ENCODE data around the gene GGA3. TPM values are rescaled to one million over a fixed set of nuclear protein-coding genes. Genes with fewer than 3 reads are reported as not detected.
A peak's percentile ranks its signal among the peaks of the same experiment; 100 is the strongest.

Gene GGA3
- total RNA-seq, 1 donor from 2014 or later = 28.4 TPM

DNA sequence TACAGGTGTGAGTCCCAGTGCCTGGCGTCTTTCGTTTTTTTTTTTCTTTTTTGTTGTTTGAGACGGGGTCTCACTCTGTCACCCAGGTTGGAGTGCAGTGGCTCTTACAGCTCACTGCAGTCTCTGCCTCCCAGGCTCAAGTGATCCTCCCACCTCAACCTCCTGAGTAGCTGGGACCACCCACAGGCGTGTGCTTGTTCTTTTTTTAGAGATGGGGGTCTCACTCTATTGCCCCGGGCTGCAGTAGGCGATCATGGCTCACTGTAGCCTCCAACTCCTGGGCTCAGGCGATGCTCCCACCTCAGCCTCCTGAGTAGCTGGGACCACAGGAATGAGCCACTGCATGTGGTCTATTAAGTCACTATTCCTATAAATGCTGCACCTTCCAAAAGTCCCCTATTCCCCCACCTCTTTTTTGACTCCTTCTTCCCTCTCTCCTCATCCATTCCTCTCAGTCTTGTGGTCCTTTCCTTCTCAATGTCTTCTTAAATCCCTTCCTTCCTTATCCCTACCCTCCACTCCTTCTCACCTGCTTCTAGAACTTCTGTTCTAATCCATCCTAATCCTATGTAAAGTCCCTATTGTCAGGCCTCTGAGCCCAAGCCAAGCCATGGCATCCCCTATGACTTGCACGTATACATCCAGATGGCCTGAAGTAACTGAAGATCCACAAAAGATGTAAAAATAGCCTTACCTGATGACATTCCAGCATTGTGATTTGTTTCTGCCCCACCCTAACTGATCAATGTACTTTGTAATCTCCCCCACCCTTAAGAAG, 9.2 kb downstream of the GGA3 start:
- peak overlapping the region; percentile 28 for H3K27ac Mint-ChIP-seq (ENCODE audit: unreplicated experiment)
- H3K4me3 Mint-ChIP-seq (ENCODE audit: unreplicated experiment) = no peak overlapping the region
- H3K27me3 Mint-ChIP-seq (ENCODE audit: low read depth) = no peaks in the 10 kb centered on the region
- no peak for DNase-seq (ENCODE audit: low spot score)
- no peaks in the 10 kb centered on the region for H3K36me3 Mint-ChIP-seq (ENCODE audit: low read depth)
- H3K4me1 Mint-ChIP-seq (ENCODE audit: low read depth) = peaks cover 27% of the 10 kb centered on the region
- TF ChIP-seq, protein P1, sequence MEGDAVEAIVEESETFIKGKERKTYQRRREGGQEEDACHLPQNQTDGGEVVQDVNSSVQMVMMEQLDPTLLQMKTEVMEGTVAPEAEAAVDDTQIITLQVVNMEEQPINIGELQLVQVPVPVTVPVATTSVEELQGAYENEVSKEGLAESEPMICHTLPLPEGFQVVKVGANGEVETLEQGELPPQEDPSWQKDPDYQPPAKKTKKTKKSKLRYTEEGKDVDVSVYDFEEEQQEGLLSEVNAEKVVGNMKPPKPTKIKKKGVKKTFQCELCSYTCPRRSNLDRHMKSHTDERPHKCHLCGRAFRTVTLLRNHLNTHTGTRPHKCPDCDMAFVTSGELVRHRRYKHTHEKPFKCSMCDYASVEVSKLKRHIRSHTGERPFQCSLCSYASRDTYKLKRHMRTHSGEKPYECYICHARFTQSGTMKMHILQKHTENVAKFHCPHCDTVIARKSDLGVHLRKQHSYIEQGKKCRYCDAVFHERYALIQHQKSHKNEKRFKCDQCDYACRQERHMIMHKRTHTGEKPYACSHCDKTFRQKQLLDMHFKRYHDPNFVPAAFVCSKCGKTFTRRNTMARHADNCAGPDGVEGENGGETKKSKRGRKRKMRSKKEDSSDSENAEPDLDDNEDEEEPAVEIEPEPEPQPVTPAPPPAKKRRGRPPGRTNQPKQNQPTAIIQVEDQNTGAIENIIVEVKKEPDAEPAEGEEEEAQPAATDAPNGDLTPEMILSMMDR (IDR thresholded peaks at IDR 0.05) = no peak
- H3K9me3 Mint-ChIP-seq (ENCODE audit: low read depth) = no peaks in the 10 kb centered on the region

DNA sequence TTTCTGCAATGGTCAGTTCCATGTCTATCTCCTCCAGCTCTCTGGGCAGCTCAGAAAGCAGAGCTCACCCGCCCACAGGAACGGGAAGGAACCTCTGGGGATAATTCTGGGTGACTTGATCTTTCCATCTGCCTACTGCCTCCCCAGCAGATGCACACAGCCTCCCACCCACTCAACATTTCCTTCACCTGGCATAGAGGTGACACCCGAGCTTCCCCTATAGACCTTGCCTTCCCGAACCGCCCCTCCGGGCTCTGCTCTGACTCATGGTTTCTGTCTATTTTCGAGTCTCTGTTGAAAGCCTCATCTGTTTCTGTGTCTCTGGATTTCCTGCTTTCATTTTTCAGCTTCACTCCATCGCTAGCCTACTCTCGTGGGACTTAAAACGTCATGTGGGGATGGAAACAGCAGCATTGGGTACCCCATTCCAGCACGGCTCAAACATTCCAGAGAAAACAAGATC, 11.4 kb downstream of the GGA3 start:
- H3K4me3 Mint-ChIP-seq (ENCODE audit: unreplicated experiment) = peak overlapping the region; percentile 64
- H3K27me3 Mint-ChIP-seq (ENCODE audit: low read depth) = no peaks in the 10 kb centered on the region
- H3K36me3 Mint-ChIP-seq (ENCODE audit: low read depth) = peaks cover 5% of the 10 kb centered on the region
- peak overlapping the region; percentile 91 for H3K27ac Mint-ChIP-seq (ENCODE audit: unreplicated experiment)
- TF ChIP-seq, protein P1 (IDR thresholded peaks at IDR 0.05) = no peak
- DNase-seq (ENCODE audit: low spot score) = no peak
- H3K4me1 Mint-ChIP-seq (ENCODE audit: low read depth) = peaks cover 19% of the 10 kb centered on the region
- no peaks in the 10 kb centered on the region for H3K9me3 Mint-ChIP-seq (ENCODE audit: low read depth)

DNA sequence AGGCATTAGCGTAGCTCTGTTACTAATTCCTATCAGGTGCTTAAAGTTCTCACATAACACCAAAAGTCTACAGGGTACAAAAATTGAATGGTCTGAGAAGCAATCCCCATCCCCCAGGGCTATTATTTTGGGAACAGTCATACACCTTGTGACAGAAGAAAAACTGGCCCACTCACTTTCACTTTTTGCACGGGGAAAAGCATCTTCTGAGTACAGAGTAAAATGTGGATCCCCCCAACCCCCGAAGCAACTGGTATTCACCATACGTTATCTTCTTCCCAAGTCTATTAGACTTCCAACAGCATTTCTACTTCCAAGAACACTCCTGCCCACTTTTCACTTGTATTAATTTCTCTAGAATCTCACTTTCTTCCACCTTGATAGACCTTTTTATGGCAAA, 11.8 kb downstream of the GGA3 start:
- peaks cover 6% of the 10 kb centered on the region for H3K36me3 Mint-ChIP-seq (ENCODE audit: low read depth)
- no peak for DNase-seq (ENCODE audit: low spot score)
- no peaks in the 10 kb centered on the region for H3K9me3 Mint-ChIP-seq (ENCODE audit: low read depth)
- peaks cover 19% of the 10 kb centered on the region for H3K4me1 Mint-ChIP-seq (ENCODE audit: low read depth)
- TF ChIP-seq, protein P1 (IDR thresholded peaks at IDR 0.05) = no peak
- no peaks in the 10 kb centered on the region for H3K27me3 Mint-ChIP-seq (ENCODE audit: low read depth)
- peak overlapping the region; percentile 64 for H3K4me3 Mint-ChIP-seq (ENCODE audit: unreplicated experiment)
- H3K27ac Mint-ChIP-seq (ENCODE audit: unreplicated experiment) = peak overlapping the region; percentile 91

DNA sequence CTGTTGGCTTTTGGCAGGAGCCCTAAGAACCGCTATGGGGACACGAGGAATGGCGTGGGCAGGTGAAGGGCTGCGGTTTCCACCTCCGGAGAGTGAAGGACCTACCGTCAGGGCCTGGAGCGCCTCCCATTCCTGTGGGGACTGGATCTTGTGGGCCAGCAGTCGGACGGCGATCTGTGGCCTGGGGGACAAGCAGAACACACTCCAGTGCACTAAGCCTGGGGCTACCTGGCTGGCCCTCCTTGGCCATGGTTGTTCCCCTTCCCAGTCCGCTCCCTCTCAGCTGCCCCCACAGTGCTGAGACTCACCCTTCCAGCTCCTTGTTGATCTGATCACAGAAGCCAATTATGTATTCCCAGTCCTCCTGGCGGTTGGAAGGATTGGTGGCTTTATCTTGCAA, 15.0 kb downstream of the GGA3 start:
- Mint-ChIP-seq H3K36me3 (ENCODE audit: low read depth) (peaks cover 17% of the 10 kb centered on the region), H3K27me3 (ENCODE audit: low read depth) (no peaks in the 10 kb centered on the region), H3K9me3 (ENCODE audit: low read depth) (no peaks in the 10 kb centered on the region), H3K4me3 (ENCODE audit: unreplicated experiment) (no peak overlapping the region), H3K4me1 (ENCODE audit: low read depth) (peaks cover 16% of the 10 kb centered on the region), H3K27ac (ENCODE audit: unreplicated experiment) (no peak overlapping the region)
- no peak for DNase-seq (ENCODE audit: low spot score)
- TF ChIP-seq, protein P1 (IDR thresholded peaks at IDR 0.05) = no peak

DNA sequence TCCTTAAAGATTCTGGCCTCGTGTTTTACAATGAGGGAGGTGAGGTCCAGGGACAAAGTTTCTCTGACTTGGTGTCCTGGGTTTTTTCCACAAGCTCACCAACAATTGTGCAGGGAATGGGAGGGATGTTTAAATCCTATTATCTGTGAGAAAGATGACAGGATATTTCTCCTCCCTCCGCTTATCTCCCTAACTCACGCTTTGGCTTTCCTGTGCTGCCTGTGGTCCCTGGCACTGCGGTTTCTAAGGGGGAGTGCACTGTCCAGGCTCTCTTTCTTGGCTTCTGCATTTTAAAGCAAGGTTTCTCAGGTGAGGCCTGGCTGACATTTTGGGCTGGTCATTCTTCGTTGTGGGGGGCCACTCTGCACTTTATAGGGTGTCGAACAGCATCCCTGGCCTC, 16.4 kb downstream of the GGA3 start:
- H3K4me1 Mint-ChIP-seq (ENCODE audit: low read depth) = peaks cover 7% of the 10 kb centered on the region

More for the DNA sequence above, 16.4 kb downstream of the GGA3 start:
- no peak for DNase-seq (ENCODE audit: low spot score)
- Mint-ChIP-seq H3K9me3 (ENCODE audit: low read depth) (no peaks in the 10 kb centered on the region), H3K27me3 (ENCODE audit: low read depth) (no peaks in the 10 kb centered on the region), H3K27ac (ENCODE audit: unreplicated experiment) (no peak overlapping the region), H3K36me3 (ENCODE audit: low read depth) (peaks cover 17% of the 10 kb centered on the region), H3K4me3 (ENCODE audit: unreplicated experiment) (no peak overlapping the region)
- TF ChIP-seq, protein P1 (IDR thresholded peaks at IDR 0.05) = no peak
